Activated naive CD4-positive, alpha-beta T cell treated with anti-CD3 and anti-CD28 coated beads, Interleukin-2, amount 50 U/mL, for 16 hours (primary cell): ENCODE results near the gene OR7G3.

ENCODE experiments used
- DNase-seq: peaks from one replicate; pipeline ENCODE4 v3.0.0-alpha.2; 2020

The OR7G3 gene

DNA sequence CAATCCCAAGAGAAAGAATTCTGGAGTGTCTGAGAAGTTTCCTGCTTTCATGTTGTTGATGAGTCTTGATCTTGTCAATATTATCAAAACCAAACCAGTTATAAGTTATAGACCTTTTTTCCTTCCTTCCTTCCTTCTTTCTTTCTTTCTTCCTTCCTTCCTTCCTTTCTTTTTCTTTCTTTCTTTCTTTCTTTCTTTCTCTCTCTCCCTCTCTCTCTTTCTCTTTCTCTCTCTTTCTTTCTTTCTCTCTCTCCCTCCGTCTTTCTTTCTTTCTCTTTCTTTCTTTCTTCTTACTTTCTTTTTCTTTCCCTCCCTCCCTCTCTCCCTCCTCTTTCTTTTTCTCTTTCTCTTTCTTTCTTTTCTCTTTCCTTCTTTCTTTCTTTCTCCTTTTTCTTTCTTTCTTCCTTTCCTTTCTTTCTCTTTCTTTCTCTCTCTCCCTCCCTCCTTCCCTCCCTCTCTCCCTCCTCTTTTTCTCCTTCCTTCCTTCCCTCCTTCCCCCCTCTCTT, at the start of gene OR7G3:
Gene OR7G3 (minus strand): TSS at position 51 of the 506 bp plus-strand sequence. CDS start 0 bp downstream, at position 51.
- DNase-seq, result no peak

DNA sequence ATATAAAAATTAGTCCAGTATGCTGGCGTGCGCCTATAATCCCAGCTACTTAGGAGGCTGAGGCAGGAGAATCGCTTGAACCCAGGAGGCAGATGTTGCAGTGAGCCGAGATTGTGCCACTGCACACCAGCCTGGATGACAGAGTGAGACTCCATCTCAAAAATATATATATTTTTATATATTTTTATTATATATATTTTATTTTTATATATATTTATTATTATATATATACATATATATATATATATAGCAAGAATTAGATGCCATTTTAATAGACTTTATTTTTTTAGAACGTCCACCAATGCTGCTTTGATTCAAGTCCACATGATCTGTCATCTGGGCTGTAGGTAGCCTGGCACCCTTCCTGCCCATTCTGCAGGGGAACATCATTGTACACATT, 48.6 kb upstream of the OR7G3 start:
- DNase-seq, result no peak

DNA sequence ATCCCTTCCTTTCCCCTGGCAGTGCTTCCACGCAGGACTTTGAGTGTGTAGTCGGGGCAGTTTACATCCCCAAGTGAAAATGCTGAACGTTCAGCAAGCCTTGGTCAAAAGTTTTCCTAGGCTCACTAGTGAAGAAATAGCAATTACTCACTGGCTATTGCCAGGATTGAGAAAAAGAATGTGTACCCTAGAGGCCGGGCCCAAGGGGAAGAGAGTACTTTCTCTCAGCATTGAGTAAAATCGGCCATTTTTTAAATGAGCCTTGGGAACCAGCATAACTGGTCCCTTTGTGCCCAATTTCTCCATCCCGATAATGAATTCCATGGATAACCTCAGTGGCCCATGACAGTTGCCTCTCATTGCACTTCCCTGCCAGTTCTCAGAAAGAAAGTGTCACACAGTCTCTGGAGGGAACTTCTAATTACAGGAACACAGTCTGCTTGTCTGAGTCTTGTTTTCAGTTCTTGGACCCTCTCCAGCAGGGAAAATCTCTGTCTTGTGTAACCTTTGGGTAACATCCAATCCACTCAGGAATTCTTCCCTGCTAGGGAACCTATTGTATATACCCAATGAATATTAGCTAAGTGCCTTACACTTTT, 44.7 kb upstream of the OR7G3 start:
- no peak for DNase-seq

DNA sequence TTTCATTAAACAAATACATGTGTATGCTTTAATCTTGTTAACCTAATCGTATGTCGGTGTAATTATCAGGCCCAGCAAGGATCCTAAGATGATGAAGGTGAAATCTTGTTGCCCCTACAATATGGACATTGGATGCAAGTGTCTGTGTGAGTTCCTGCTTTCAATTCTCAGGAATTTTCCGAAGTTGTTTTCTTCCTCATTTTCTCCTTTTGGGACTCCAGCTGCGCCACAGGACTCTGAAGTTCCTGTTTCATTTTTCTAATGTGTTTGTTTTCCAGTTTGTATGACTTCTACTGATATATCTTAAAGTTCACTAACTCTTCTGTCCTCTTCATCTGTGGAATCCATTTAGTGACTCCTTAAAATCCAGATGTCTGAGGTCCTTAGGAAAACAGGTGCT, 40.1 kb upstream of the OR7G3 start:
- DNase-seq, result no peak

DNA sequence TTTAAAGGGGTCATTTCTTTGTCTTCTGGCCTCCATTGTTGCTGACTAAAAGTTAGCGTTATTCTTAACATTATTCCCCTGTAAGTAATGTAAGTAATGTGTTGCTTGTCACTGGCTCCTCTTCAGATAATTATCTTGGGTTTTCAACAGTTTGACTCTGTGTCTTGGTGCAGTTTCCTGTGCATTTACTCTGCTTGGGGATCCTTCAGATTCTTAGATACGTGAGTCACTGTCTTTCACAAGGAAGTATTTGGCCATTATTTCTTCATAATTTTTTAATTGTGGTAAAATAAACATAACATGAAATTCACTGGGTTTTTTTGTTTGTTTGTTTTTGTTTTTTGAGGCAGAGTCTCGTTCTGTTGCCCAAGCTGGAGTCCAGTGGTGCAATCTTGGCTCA, 38.5 kb upstream of the OR7G3 start:
- DNase-seq, result no peak

DNA sequence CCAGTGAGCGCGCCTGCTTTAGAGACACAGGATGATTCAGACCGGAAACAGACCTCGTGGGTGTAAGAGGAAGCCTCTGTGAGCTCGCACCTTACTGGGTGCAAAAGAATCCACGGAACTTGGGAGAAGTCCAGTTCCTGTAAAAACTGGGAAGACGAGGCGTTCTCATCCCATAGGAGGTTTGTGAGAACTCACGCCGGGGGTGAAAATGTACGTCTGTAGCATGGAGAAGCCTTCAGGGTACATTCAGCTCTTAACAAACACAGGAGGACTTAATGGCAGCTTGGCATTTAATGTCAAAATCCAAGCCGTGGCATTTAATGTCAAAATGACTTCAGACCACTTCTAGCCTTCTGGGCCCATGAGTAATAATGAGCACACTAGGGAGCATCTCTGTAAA, 34.7 kb upstream of the OR7G3 start:
- no peak for DNase-seq

DNA sequence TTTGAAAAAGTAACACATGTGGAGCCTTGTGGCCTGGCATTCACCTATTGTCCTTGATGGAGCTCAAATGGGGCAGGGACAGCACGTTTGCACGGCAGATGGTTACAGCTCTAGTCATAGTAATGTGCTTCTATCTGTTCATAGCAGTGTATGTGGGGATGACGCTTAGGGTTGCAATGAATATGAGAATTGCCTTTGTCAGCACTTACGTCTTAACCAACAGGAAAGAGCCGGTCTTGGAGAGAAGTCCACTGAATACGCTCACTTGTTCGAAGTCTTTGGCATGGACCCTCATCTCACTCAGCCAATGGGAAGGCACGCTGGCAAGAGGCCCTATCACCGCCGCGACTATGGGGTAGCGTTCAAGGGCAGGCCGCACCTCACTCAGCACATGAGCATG, 33.1 kb upstream of the OR7G3 start:
- DNase-seq, result no peak

DNA sequence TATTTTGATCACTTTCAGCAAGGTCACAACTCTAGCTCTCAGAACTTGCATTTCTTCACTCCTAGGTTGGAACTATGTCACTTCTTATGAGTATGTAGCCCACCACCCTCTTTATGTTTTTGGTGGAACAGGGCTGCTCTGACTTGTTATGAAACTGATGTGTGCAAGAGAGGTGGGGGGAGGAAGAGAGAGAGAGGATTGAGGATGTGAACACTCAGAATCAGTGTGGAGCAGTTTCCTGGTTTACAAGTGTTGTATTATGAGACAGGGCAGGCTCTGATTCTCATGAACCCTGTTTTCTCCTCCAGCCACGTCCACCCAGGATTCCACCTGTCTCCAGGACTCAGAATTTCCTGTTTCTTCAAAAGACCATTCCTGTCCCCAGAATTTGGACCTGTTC, 29.6 kb upstream of the OR7G3 start:
- no peak for DNase-seq

DNA sequence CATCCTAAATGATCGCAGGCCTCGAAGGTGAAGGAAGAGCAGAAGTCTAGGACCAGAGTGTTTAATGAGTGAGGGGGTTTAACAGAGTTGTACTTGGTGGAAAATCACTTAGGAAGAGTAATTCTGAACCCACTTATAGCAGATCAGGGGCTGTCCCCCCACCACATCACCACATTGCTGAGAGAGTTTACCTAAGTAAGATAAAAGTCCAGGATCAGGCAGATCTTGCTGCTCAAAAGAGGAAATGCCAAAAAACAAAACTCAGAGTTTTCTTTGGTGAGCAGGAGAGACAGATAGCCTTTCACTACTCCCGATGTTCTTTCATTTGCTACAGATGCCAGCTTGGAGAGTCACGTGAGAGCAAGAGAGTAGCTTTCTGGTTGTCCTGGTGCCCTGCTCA, 28.8 kb upstream of the OR7G3 start:
- no peak for DNase-seq

DNA sequence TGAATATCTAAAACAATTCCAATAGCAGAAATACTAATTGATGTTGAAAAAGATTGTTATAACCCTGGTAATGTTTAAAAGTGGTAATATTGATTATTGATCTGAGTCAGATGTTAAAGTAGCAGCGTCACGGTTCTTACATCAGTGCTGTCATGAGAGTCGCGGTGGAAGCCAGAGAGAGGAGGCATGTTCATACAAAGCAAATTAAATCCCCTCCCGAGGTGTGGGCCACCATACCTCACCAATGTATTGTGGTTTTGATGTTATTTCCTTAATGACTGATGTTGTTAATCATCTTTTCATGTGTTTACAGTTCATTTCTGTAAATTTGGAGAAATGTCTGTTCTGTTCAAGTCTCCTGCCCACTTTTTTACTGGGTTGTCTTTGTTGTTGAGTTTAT, 24.6 kb upstream of the OR7G3 start:
- DNase-seq, result no peak

DNA sequence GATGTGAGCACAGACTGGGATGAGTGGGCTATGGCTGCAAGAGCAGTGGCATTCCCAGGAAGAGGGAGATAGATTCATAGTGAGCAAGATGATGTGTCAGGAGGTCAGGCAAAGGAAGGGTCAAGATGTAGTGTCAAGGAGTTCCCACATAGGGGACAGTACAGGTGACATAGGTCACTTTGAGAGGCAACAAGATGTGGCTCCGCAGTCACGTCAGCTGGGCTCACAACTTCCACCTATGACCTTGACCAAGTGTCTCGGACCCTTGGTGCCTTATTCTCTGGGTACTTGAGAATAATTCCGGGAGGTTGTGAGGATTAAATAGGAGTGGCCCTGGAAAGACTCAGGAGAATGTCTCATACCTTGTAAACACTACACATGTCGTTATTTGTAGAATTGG, 23.9 kb upstream of the OR7G3 start:
- no peak for DNase-seq

DNA sequence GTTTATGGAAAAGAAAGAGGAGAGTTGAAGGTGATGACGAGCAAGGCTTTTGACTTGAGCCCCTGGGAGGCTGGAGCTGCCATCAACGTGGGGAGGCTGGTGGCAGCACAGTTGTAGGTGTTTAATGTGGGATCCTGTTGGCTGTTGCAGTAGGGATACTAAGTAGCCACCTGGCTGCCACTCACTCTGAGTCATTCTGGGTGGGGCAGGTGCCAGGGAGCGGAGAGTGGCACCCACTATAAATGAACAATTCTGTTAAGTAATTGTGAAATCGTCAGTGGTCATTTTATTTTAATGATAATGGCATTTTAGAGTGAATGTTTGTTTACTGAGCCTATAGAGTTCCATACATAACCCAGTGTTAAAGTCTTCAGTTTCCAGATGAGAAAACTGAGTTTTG, 23.2 kb upstream of the OR7G3 start:
- no peak for DNase-seq

DNA sequence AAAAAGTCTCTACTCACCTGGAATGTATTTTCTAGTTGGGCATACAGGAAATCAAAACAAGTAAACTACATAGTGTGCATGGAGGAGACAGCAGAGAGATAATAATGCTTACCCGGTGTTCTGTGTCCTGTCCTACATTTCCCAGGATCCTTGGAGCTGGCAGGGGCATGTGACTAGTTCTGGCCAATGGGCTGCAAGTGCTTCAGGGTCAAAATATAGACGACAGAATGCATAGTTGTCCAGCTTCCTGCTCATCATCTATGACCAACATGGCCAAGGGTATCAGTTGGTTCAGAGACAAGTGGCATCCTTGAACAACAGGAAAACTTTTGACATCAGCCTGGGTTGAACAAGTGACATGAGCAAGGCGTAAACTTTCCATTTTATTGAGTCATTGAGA, 21.9 kb upstream of the OR7G3 start:
- DNase-seq, result no peak

DNA sequence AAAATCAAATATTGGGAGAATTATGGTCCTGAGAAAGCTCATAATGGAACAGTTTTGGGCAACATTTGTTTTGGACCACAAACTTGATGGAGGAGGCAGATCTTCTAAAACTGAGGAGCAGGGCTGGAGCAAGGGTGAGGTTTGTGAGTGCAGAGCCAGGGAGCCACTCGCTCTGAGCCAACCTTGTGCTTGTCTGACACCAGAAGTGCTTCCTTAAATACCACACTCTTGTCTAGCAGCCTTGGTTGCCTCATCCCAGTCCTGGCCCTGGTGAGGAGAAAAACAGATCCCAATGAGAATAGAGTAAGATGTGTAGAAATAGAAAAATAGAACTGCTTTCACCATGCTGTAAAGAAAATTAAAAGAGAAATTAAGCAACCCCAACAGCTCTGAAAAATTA, 20.1 kb upstream of the OR7G3 start:
- DNase-seq, result no peak

DNA sequence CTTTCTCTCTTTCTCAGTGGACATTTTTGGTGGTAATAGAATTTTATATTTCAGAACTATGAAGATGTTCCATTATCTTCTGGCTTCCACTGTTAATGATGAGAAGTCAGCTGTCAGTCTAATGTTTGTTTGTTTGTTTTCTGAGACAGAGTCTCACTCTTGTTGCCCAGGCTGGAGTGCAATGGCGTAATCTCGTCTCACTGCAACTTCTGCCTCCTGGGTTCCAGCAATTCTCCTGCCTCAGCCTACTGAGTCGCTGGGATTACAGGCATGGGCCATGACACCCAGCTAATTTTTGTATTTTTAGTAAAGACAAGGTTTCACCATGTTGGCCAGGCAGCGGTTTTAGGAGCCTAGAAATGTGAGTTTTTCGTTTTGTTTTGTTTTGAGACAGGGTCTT, 18.2 kb upstream of the OR7G3 start:
- DNase-seq, result no peak

DNA sequence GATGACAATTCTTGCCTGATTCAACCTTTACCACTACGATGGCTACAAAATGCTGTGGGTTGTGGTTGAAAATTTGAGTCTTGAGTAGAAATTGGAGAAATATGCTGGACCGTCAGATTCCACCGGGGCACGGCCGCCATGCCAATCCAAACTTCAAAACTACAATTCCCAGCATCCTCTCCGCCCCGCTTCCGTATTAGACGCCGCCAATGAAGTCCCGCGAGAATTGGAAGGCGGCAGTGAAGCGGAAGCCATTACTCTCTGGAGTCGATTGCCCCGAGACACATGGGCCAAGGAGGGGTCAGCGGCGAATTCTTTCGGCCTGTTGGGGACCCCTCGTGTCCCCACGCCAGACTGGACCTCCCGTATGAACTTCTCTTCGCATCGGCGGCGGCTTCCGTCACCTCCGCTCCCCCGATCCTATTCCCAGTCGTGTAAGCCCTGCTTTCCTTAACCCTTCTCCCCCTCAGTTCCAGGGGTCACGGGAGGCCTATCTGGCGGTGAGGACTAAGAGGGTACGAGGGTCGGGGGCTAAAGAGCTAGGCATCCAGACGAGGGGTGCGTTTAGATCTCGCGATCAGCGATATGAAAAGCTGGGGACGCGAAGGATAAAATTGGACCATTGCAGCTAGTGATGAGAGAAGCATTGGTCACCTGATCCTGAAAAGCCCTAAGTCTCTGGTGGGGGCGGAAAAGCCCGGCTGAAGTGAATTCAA, 13.6 kb upstream of the OR7G3 start, which contains the start of gene ZNF317:
Gene ZNF317 (plus strand): TSS at position 239 of the 716 bp plus-strand sequence. CDS start 15,620 bp downstream, outside the sequence.
- peak; percentile 89 for DNase-seq

DNA sequence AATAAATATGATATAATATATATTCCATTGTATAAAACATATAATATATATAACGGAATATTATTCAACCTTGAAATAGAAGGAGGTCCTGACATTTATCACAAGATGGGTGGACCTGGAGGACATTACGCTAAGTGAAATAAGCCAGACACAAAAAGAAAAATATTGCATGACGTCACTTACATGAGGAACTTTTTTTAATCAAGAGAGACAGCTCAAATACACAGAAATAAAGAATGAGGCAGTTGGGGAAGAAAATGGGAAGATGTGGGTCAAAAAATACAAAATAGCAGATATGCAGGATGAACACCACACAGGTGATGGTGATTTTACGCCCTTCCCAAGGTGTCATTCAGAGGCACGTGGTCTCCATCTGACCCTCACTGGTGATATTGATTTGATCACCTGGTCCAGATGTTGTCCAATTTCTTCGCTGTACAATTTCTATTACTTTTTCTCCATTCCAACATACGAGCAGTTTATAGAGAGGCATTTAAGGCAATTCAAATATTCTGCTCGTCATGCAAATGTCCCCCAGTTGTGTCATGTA, 12.9 kb upstream of the OR7G3 start:
- DNase-seq, result no peak

DNA sequence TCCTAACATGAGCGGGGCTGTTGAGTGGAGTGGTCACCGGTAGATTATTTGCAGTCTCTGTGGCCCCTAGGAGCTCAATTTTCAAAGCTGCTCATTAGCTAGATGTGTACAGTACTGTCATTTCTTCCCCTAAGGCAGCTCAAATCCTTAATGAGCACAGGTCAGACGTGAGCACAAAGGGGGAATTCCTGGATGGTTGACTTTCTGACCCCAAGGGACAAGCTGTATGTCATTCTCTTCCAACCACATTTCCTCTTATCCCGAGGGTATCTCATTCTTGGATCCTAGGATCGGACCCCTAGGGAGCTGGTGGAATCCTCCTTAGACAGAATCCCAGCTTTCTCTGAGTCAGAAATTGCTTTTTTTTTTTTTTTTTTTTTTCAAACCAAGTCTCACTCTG, 5.7 kb upstream of the OR7G3 start:
- DNase-seq, result no peak

DNA sequence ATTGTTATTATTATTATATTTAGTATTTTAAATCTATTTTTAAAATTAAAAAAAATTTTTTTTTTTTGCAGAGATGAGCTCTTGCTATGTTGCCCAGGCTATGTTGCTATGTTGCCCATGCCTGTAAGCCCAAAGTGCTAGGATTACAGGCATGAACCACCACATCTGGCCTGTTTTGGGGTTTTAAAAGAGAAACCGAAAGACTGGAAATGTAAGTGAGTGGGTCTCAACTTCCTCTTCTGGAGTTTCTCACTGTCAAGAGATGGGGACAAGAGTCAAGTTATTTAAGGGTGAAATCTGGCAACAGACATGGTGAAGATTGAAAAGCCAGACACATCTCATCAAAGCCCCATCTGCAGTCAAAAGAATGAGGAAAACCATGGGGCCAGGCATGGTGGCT, 4.2 kb upstream of the OR7G3 start:
- DNase-seq, result no peak

DNA sequence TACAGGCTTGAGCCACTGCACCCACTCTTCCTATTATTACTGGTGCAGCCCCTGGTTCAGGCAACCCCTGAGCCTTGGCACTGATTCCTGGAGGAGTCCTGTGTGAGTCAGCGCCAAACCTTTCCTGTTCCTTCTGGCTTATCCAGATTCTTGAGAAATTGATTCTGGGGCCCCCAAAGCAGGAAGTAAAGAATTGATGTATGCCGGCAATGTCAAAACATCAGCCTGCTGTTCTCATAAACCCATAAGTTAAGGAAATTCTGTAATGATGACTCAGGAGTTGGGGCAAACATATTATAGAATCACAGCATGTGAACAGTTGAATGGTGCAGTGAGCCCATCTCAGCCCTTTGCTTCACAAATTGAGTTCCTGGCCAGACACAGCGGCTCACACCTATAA, 1.4 kb upstream of the OR7G3 start:
- no peak for DNase-seq

DNA sequence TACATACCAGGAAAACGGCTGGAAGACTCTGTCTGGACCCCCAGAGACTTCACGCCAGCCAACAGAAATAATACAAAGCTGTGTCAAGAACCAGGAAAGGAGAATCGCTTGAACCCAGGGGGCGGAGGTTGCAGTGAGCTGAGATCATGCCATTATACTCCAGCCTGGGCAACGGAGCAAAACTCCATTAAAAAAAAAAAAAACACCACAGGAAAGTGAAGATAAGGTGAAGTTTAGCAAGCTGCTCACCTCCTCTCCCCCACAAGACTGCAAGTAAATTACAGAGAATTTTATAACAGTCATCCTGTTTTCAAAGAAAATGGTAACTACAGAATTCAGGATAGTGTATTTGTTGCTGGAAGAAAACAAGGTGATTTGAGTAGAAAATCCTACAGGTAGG, 10.2 kb downstream of the OR7G3 start:
- no peak for DNase-seq

DNA sequence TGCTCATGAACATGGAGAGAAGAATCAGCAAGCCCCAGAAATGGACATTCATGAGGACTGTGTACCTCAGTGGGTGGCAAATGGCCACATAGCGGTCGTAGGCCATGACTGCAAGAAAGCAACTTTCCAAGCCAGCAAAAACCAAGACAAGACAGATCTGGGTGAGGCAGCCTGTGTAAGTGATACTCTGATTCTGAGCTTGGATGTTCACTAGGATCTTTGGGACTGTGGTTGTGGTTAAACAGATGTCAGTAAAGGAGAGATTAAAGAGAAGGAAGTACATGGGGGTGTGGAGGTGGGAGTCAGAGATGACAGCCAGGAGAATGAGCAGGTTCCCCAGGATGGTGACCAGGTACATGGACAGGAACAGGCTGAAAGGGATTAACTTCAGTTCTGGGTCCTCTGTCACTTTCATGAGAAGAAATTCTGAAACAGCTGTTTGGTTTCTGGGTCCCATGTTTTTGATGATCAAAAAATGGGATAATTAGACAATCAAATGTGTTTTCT, 11.4 kb downstream of the OR7G3 start, which contains the start of gene OR7G1:
Gene OR7G1 (minus strand): TSS at position 457 of the 507 bp plus-strand sequence. CDS start 0 bp downstream, at position 457.
- no peak for DNase-seq

DNA sequence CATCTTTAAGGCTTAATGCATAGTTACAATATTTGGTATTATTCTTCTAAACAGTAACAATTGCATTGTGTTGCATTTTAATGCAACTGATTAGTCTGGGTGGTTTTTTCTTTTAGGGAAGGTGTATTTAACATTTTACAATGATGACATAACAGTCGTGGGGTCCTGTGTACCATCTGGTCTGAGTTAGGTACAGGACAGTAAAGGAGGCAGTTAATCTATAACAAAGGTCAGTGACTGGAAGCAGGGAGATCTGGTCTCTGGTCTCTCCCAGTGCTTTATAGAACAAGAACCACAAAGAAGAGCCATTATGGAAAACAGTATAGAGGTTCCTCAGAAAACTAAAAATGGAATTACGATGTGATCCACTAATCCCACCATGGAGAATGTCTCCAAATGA, 16.8 kb downstream of the OR7G3 start:
- no peak for DNase-seq

DNA sequence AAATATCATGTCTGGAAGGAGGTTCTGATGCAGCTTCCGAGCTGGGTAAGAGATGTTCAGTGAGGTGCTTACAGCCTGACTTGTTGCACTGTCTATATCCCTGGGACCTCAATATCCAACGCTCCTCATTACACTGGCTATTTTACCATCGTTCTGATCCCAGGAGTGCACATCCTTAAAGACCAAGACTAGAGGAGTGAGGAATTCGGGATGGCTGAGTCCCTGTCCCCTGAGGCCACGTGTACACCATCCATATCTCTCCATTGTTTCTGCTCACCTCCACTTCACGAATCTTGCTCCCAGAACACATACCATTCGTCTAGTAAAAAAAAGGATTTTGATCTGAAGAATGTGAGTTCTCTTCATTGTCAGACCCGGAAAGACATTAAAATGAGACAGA, 19.4 kb downstream of the OR7G3 start, which contains the start of gene OR7G2:
Gene OR7G2 (minus strand): TSS at position 101 of the 400 bp plus-strand sequence. CDS start 4,232 bp downstream, outside the sequence.
- no peak for DNase-seq
